Esophagus squamous epithelium (tissue), 5 donors: ENCODE measurements around the gene LURAP1L. TPM values are rescaled to one million over a fixed set of nuclear protein-coding genes. Genes with fewer than 3 reads are reported as not detected.
A peak's percentile ranks its signal among the peaks of the same experiment; 100 is the strongest.

ENCODE experiments used
- DNase-seq: peaks from one replicate; lab custom pipeline; 2025; lab: John Stamatoyannopoulos, UW
- H3K27ac ChIP-seq, 4 donors: fragments of 200-600 bp; sonication (generic); one replicate each; pipeline ENCODE4 v1.5.1; 2016 to 2019; ENCODE audit warnings: mild to moderate bottlenecking in 1 of 4
- H3K27me3 ChIP-seq, 4 donors: fragments of 200-600 bp; sonication (generic); 1 replicate in 3 of 4; 2 replicates in 1 of 4; pipeline versions ENCODE4 v1.5.1 to v1.6.0; 2017 to 2021; ENCODE audit warnings: antibody characterized with exemption in 1 of 4
- H3K36me3 ChIP-seq, 3 donors: fragments of 200-600 bp; sonication (generic); one replicate each; pipeline ENCODE4 v1.5.1; 2016 to 2019
- H3K4me1 ChIP-seq, 3 donors: fragments of 200-600 bp; sonication (generic); one replicate each; pipeline ENCODE4 v1.5.1; 2017 to 2019
- H3K4me3 ChIP-seq, 4 donors: fragments of 200-600 bp; sonication (generic); 1 replicate in 3 of 4; 2 replicates in 1 of 4; pipeline ENCODE4 v1.5.1; 2016 to 2019; ENCODE audit warnings: mild to moderate bottlenecking in 2 of 4, moderate library complexity in 1 of 4
- H3K9me3 ChIP-seq, 3 donors: fragments of 200-600 bp; sonication (generic); one replicate each; pipeline ENCODE4 v1.5.1; 2016 to 2019
- POLR2A ChIP-seq, 4 donors: fragments of 450-650 bp; IDR thresholded peaks; one replicate each; pipeline ENCODE4 v1.6.1; 2017; ENCODE audit warnings: antibody characterized with exemption in 4 of 4, mild to moderate bottlenecking in 4 of 4, moderate library complexity in 3 of 4
- WGBS, 2 donors: methylation state at CpG; one replicate each; pipeline ENCODE4 v1.1.5; 2018; 5-methylcytosine and 5-hydroxymethylcytosine counted together
- intact Hi-C: fragments of 100-400 bp; cut with DNase I; formaldehyde crosslinking; loops from one replicate; pipeline ENCODE4 v1.15.0; 2022
- total RNA-seq, 4 donors: library from RNA; depleted of rRNA; stranded (reverse); fragments of >200 nt; gene quantifications; one replicate each; pipeline ENCODE4 v1.1.0, GENCODE V29; 2016
- TF ChIP-seq, protein P1 (sequence below), 6 experiments: fragments of 450-650 bp in 4 of 6; fragments of 200-600 bp in 2 of 6; sonication (generic) in 2 of 6; IDR thresholded peaks; one replicate each; pipeline ENCODE4 v1.5.1; 2016 to 2019; ENCODE audit warnings: antibody characterized with exemption in 6 of 6, mild to moderate bottlenecking in 4 of 6, moderate library complexity in 4 of 6
- donor health status: DM: yes; HTN: yes; CAD: no.

LURAP1L gene
- total RNA-seq, 4 donors from 2014 or later = 0.75 to 8.0 (median 3.9) TPM

GRCh38 chr9:12775679-12776512 is 1.1 kb downstream of the LURAP1L start:
- TF ChIP-seq, protein P1, sequence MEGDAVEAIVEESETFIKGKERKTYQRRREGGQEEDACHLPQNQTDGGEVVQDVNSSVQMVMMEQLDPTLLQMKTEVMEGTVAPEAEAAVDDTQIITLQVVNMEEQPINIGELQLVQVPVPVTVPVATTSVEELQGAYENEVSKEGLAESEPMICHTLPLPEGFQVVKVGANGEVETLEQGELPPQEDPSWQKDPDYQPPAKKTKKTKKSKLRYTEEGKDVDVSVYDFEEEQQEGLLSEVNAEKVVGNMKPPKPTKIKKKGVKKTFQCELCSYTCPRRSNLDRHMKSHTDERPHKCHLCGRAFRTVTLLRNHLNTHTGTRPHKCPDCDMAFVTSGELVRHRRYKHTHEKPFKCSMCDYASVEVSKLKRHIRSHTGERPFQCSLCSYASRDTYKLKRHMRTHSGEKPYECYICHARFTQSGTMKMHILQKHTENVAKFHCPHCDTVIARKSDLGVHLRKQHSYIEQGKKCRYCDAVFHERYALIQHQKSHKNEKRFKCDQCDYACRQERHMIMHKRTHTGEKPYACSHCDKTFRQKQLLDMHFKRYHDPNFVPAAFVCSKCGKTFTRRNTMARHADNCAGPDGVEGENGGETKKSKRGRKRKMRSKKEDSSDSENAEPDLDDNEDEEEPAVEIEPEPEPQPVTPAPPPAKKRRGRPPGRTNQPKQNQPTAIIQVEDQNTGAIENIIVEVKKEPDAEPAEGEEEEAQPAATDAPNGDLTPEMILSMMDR (IDR thresholded peaks at IDR 0.05) = peak in 3 of 6 experiments; percentile 21 to 44 (median 43)
- TF ChIP-seq POLR2A (IDR thresholded peaks at IDR 0.05) = no peak
- Histone ChIP-seq H3K4me3 (peak overlapping the region; percentile 44 to 84 (median 74)), H3K36me3 (no peaks in the 10 kb centered on the region), H3K9me3 (no peaks in the 10 kb centered on the region), H3K4me1 (peaks cover 0 to 30% (median 0%) of the 10 kb centered on the region in 3 donors), H3K27me3 (no peaks in the 10 kb centered on the region), H3K27ac (peak overlapping the region; percentile 73 to 92 (median 90))
- WGBS, 2 donors = 0% methylated on average over 20 to 23 of the region's 50 CpGs
- intact Hi-C loops = no loop called here
- no peak for DNase-seq

DNA sequence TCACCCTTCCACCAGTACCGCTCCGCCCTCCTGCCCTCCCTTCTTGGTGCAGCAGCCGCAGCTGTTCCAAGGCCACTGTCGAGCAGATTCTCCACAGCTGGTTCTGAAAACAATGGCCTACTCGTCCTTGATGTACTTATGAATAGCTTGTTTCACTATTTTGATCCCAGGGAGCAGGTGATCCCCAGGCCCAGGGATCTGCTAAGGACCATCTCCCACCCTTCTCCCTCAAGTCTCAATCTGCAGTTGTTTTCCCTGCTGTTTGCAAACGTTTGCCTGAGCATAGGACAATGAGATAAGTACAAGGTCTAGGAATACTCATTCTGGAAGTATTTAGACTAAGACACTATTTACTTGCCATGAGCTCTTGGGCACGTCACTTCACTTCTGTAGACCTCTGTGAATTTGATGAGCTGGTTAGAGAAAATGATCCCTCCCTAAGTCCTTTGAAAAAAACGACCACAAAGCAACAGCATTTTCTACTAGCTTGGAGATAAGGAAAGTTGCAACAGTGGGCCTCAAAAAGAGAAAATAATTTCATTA is 1.8 kb downstream of the LURAP1L start:
- no peak for DNase-seq
- no peaks in the 10 kb centered on the region for H3K9me3 ChIP-seq
- H3K27ac ChIP-seq = peak overlapping the region; percentile 73 to 92 (median 90)
- TF ChIP-seq POLR2A (IDR thresholded peaks at IDR 0.05) = no peak
- TF ChIP-seq, protein P1 (IDR thresholded peaks at IDR 0.05) = no peak
- 5 to 13% methylated on average over 8 of the region's 8 CpGs for WGBS, 2 donors
- H3K27me3 ChIP-seq = no peaks in the 10 kb centered on the region
- intact Hi-C loops = no loop called here
- peaks cover 0 to 33% (median 0%) of the 10 kb centered on the region in 3 donors for H3K4me1 ChIP-seq
- peak overlapping the region; percentile 44 to 84 (median 74) for H3K4me3 ChIP-seq
- no peaks in the 10 kb centered on the region for H3K36me3 ChIP-seq

- peak overlapping the region; percentile 73 to 92 (median 90) for H3K27ac ChIP-seq
- H3K4me3 ChIP-seq = peak overlapping the region in 3 of 4 donors; percentile 70 to 84 (median 79)
- 43 to 50% methylated on average over 7 of the region's 7 CpGs for WGBS, 2 donors
Measured at GRCh38 chr9:12777121-12778022, 2.6 kb downstream of the LURAP1L start.

DNA sequence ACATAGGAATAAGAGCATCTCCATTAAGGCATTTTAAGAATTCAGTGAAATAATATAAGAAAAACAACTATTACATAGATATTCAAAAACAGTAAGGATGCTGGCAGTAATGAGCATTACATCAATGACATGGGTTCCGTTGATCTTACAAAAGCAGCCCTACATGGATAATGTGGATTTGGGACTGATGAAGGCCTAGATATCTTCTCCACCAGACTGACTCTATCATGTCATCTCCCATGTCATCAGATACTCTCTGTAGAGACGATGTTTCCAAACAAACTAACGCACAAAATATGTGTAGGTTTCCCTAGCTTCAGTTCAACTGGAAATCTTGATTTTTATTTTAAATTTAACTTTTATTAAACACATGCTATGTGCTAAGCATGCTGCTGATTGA is 3.6 kb downstream of the LURAP1L start:
- Histone ChIP-seq H3K36me3 (no peaks in the 10 kb centered on the region), H3K27me3 (no peaks in the 10 kb centered on the region), H3K9me3 (no peaks in the 10 kb centered on the region), H3K4me3 (peak overlapping the region in 2 of 4 donors; percentile 70 to 84), H3K4me1 (peaks cover 0 to 33% (median 0%) of the 10 kb centered on the region in 3 donors), H3K27ac (peak overlapping the region in 3 of 4 donors; percentile 73 to 90 (median 89))
- TF ChIP-seq, protein P1 (IDR thresholded peaks at IDR 0.05) = no peak
- no peak for TF ChIP-seq POLR2A (IDR thresholded peaks at IDR 0.05)
- 65 to 94% methylated on average over 3 of the region's 3 CpGs for WGBS, 2 donors
- intact Hi-C loops = no loop called here
- no peak for DNase-seq

More at GRCh38 chr9:12777121-12778022, 2.6 kb downstream of the LURAP1L start:
- intact Hi-C loops = no loop called here
- H3K9me3 ChIP-seq = no peaks in the 10 kb centered on the region
- TF ChIP-seq, protein P1 (IDR thresholded peaks at IDR 0.05) = no peak
- no peak for TF ChIP-seq POLR2A (IDR thresholded peaks at IDR 0.05)
- H3K4me1 ChIP-seq = peaks cover 0 to 33% (median 0%) of the 10 kb centered on the region in 3 donors
- H3K36me3 ChIP-seq = no peaks in the 10 kb centered on the region
- no peak for DNase-seq
- no peaks in the 10 kb centered on the region for H3K27me3 ChIP-seq
